Mucosa of descending colon (tissue), 3 donors: Measurements from ENCODE around the gene RBFOX2. TPM values are rescaled to one million over a fixed set of nuclear protein-coding genes. Genes with fewer than 3 reads are reported as not detected.

Experiments
- ATAC-seq: fragments of 200-7000 bp; cut with Tn5 transposase; one replicate; pipeline ENCODE4 v1.9.1; 2020; ENCODE audit warnings: mild to moderate bottlenecking, moderate library complexity
- DNase-seq, 3 donors: peaks; one replicate each; pipeline ENCODE4 v3.0.0-alpha.2; 2020
- H3K36me3 ChIP-seq: fragments of 200-600 bp; one replicate; pipeline ENCODE4 v1.8.0; 2021; ENCODE audit warnings: low read depth, mild to moderate bottlenecking
- H3K4me1 ChIP-seq: fragments of 200-600 bp; one replicate; pipeline ENCODE4 v1.8.0; 2021; ENCODE audit warnings: low read depth, mild to moderate bottlenecking
- H3K4me3 ChIP-seq: fragments of 200-600 bp; one replicate; pipeline ENCODE4 v1.8.0; 2021; ENCODE audit warnings: mild to moderate bottlenecking
- H3K9me3 ChIP-seq: fragments of 200-600 bp; one replicate; pipeline ENCODE4 v1.8.0; 2021; ENCODE audit warnings: mild to moderate bottlenecking
- intact Hi-C, 2 donors: fragments of 100-400 bp; cut with DNase I in 1 of 2; cut with micrococcal nuclease in 1 of 2; formaldehyde crosslinking; loops; one replicate each; pipeline versions ENCODE4 v1.11.0 to v1.11.1; 2022; cut with DNase I, micrococcal nuclease
- total RNA-seq, 3 donors: library from RNA; stranded (reverse); fragmentation: NEBNext Ultra II Directional in 2 of 3; extraction: Animal tissue kit (Norgen Biotek cat#: 25700) in 2 of 3; gene quantifications; one replicate each; pipeline versions ENCODE4 v1.2.1 to v1.2.4, GENCODE V29; 2021 to 2023
- TF ChIP-seq, protein P1 (sequence below): fragments of 200-600 bp; IDR thresholded peaks from one replicate; pipeline ENCODE4 v1.8.0; 2022; ENCODE audit warnings: antibody characterized with exemption, mild to moderate bottlenecking
- donor health status: DM: no; HTN: no; CAD: no; lungs with moderate emphysema.
- donor health status: DM: no; HTN: no; CAD: no.
- donor health status: DM: no; HTN: yes; CAD: no.

Gene RBFOX2
- total RNA-seq, 3 donors from 2014 or later, result 46.0 to 141 (median 46.2) TPM

GRCh38 chr22:35957589-35957988 is 71.0 kb downstream of the RBFOX2 start:
- DNase-seq (no peak), ATAC-seq (no peak)
- Histone ChIP-seq H3K4me3 (no peak overlapping the region), H3K36me3 (no peaks in the 10 kb centered on the region), H3K4me1 (no peaks in the 10 kb centered on the region), H3K9me3 (no peaks in the 10 kb centered on the region)
- intact Hi-C loops, result no loop called here
- TF ChIP-seq, protein P1, sequence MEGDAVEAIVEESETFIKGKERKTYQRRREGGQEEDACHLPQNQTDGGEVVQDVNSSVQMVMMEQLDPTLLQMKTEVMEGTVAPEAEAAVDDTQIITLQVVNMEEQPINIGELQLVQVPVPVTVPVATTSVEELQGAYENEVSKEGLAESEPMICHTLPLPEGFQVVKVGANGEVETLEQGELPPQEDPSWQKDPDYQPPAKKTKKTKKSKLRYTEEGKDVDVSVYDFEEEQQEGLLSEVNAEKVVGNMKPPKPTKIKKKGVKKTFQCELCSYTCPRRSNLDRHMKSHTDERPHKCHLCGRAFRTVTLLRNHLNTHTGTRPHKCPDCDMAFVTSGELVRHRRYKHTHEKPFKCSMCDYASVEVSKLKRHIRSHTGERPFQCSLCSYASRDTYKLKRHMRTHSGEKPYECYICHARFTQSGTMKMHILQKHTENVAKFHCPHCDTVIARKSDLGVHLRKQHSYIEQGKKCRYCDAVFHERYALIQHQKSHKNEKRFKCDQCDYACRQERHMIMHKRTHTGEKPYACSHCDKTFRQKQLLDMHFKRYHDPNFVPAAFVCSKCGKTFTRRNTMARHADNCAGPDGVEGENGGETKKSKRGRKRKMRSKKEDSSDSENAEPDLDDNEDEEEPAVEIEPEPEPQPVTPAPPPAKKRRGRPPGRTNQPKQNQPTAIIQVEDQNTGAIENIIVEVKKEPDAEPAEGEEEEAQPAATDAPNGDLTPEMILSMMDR, result no peak

- no peaks in the 10 kb centered on the region for H3K36me3 ChIP-seq
- H3K4me3 ChIP-seq, result no peak overlapping the region
- no peaks in the 10 kb centered on the region for H3K9me3 ChIP-seq
- no peak for DNase-seq
- TF ChIP-seq, protein P1, result no peak
- H3K4me1 ChIP-seq, result no peaks in the 10 kb centered on the region
- intact Hi-C loops, result no loop called here
- no peak for ATAC-seq
Observed at GRCh38 chr22:35956850-35957249, 71.8 kb downstream of the RBFOX2 start.

GRCh38 chr22:35955546-35955945 is 73.1 kb downstream of the RBFOX2 start:
- H3K4me1 ChIP-seq, result no peaks in the 10 kb centered on the region
- ATAC-seq (no peak), DNase-seq (no peak)
- H3K9me3 ChIP-seq, result no peaks in the 10 kb centered on the region
- H3K36me3 ChIP-seq, result no peaks in the 10 kb centered on the region
- intact Hi-C loops, result no loop called here
- H3K4me3 ChIP-seq, result no peak overlapping the region
- TF ChIP-seq, protein P1, result no peak

DNA sequence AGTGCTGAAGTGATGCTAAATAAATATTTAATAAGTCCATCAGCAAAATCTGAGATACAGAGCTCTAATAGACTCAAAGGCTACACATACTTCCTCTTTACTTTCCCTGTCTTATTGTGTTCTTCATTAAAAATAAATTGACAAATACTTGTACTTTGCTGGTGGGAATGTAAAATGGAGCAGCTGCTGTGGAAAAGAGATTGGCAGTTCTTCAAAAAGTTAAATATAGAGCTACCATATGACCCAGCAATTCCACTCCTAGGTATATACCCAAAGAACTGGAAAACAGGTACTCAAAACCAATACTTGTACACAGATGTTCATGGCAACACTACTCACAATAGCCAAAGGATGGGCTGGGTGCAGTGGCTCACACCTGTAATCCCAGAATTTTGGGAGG is 76.0 kb downstream of the RBFOX2 start:
- TF ChIP-seq, protein P1, result no peak
- ATAC-seq (no peak), DNase-seq (no peak)
- no peaks in the 10 kb centered on the region for H3K4me1 ChIP-seq
- no peak overlapping the region for H3K4me3 ChIP-seq
- no peaks in the 10 kb centered on the region for H3K9me3 ChIP-seq
- no peaks in the 10 kb centered on the region for H3K36me3 ChIP-seq
- intact Hi-C loops, result no loop called here

DNA sequence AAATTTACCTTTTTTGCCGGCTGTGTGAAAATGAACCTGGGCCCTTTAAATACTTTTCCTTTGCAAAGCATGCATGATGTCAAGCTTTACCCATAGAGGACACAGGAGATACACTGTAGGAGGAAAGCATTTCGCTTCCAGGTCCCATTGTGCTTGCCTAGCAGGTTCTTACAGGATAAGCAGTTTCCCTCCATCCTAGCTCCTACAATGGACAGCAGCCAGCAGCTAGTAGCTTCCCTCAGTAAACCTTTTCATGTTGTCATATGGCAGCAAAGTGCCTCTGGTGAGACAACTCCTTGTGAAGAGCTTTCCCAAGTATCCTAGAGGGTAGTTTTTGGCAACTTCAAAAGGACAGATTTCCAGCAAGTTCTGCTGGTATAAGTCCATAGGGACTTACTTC is 78.4 kb downstream of the RBFOX2 start:
- no peak overlapping the region for H3K4me3 ChIP-seq
- DNase-seq (no peak), ATAC-seq (no peak)
- intact Hi-C loops, result no loop called here
- no peaks in the 10 kb centered on the region for H3K4me1 ChIP-seq
- H3K9me3 ChIP-seq, result no peaks in the 10 kb centered on the region
- TF ChIP-seq, protein P1, result no peak
- no peaks in the 10 kb centered on the region for H3K36me3 ChIP-seq

DNA sequence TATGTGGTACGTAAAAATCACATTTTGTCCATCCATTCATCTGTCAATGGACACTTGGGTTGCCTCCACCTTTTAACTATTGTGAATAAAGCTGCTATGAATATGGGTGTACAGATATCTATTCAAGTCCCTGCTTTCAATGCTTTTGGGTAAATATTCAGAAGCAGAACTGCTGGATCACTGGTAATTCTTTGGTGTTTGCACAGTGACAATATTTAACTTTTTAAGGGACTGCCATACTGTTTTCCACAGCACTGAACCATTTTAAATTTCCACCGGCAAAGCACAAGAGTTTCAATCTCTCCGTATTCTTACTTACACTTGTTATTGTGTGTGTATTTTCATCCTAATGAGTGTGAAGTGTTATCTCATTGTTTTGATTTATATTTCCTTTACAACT is 79.4 kb downstream of the RBFOX2 start:
- intact Hi-C loops, result no loop called here
- no peak for DNase-seq
- TF ChIP-seq, protein P1, result no peak
- Histone ChIP-seq H3K9me3 (no peaks in the 10 kb centered on the region), H3K4me3 (no peak overlapping the region), H3K36me3 (no peaks in the 10 kb centered on the region), H3K4me1 (no peaks in the 10 kb centered on the region)
- no peak for ATAC-seq
